K562 (cell line): ENCODE data around the gene FOXR1. TPM values are rescaled to one million over a fixed set of nuclear protein-coding genes. Genes with fewer than 3 reads are reported as not detected.

Source experiments
- CCNT2 ChIP-seq: IDR thresholded peaks from 2 replicates; pipeline ENCODE4 v1.6.1; 2011; ENCODE audit warnings: borderline replicate concordance, low read depth, mild to moderate bottlenecking, moderate library complexity, mixed read lengths, low read length; ENCODE audit not compliant: insufficient read length; ENCODE audit errors: extremely low read depth
- HBP1 ChIP-seq: fragments of 450-650 bp; formaldehyde crosslinking; IDR thresholded peaks from 2 replicates; pipeline ENCODE4 v1.4.0; 2022; ENCODE audit warnings: missing genetic modification characterization
- MEIS2 ChIP-seq: fragments of 450-650 bp; IDR thresholded peaks from 2 replicates; pipeline ENCODE4 v1.6.1; 2014; ENCODE audit warnings: mild to moderate bottlenecking; ENCODE audit not compliant: partially characterized antibody
- MTA1 ChIP-seq: fragments of 450-650 bp; IDR thresholded peaks from 2 replicates; pipeline ENCODE4 v1.6.1; 2017; ENCODE audit warnings: borderline replicate concordance
- MYC ChIP-seq, 2 experiments: fragments of 250-450 bp in 1 of 2; sonication (Bioruptor Pico) in 1 of 2; IDR thresholded peaks; 2 replicates each; pipeline versions ENCODE4 v1.5.1 to v1.6.1; 2012 to 2021; ENCODE audit warnings: low read depth in 2 of 2, borderline replicate concordance in 1 of 2, improper control_type of control experiment in 1 of 2, low read length in 1 of 2, mild to moderate bottlenecking in 1 of 2, moderate library complexity in 1 of 2
- PATZ1 ChIP-seq: fragments of 250-450 bp; sonication (Bioruptor Pico); IDR thresholded peaks from 2 replicates; pipeline ENCODE4 v1.5.0; 2020; ENCODE audit warnings: mild to moderate bottlenecking, borderline replicate concordance
- SNRNP70 ChIP-seq: fragments of 200-400 bp; formaldehyde crosslinking; optimal IDR thresholded peaks from 2 replicates; pipeline ENCODE3; 2017; ENCODE audit warnings: low read depth, low read length
- SP1 ChIP-seq: sonication (generic); formaldehyde crosslinking; IDR thresholded peaks from 2 replicates; pipeline ENCODE4 v1.8.1; 2022; ENCODE audit warnings: mild to moderate bottlenecking, missing genetic modification reagents
- TEAD4 ChIP-seq, 2 experiments: sonication (generic) in 1 of 2; formaldehyde crosslinking in 1 of 2; IDR thresholded peaks; 2 replicates each; pipeline versions ENCODE4 v1.6.1 to v1.8.0; 2012 to 2022; ENCODE audit warnings: borderline replicate concordance in 1 of 2, inconsistent platforms in 1 of 2, low read length in 1 of 2, mild to moderate bottlenecking in 1 of 2, missing genetic modification reagents in 1 of 2
- YY1 ChIP-seq, 3 experiments: IDR thresholded peaks; 2 replicates each; pipeline ENCODE4 v1.6.1; 2011; ENCODE audit warnings: low read length in 2 of 3, mild to moderate bottlenecking in 2 of 3, moderate library complexity in 2 of 3, borderline replicate concordance in 1 of 3, control low read depth in 1 of 3, low read depth in 1 of 3; ENCODE audit not compliant: insufficient read depth in 3 of 3, insufficient replicate concordance in 2 of 3, control insufficient read depth in 1 of 3, insufficient read length in 1 of 3; ENCODE audit errors: extremely low read depth in 1 of 3
- ZBTB17 ChIP-seq: fragments of 450-650 bp; formaldehyde crosslinking; IDR thresholded peaks from 2 replicates; pipeline ENCODE4 v1.4.0; 2020; ENCODE audit warnings: mild to moderate bottlenecking
- ZBTB7A ChIP-seq: IDR thresholded peaks from 2 replicates; pipeline ENCODE4 v1.6.1; 2011; ENCODE audit warnings: low read depth, mild to moderate bottlenecking, low read length, moderate library complexity, borderline replicate concordance; ENCODE audit not compliant: control insufficient read depth
- polyA plus RNA-seq, 8 experiments: library from polyadenylated mRNA; depleted of rRNA in 4 of 8; stranded (reverse) in 5 of 8; unstranded in 3 of 8; fragments of >200 nt; fragmentation: Nextera tagmentation in 2 of 8; fragmentation: Illumina TruSeq in 1 of 8; extraction: Ambion mirVana in 2 of 8; extraction: Trizol in 1 of 8; gene quantifications; 2 replicates each; pipeline versions ENCODE4 v1.2.1 to v1.2.3, GENCODE V29; 2011 to 2014; ENCODE audit warnings: inconsistent platforms in 1 of 8, missing spikeins in 1 of 8
- total RNA-seq, 7 experiments: library from RNA; depleted of rRNA in 6 of 7; stranded (reverse); fragments of >200 nt in 6 of 7; fragmentation: Illumina TruSeq in 2 of 7; extraction: Trizol in 2 of 7; gene quantifications; 2 replicates each; pipeline versions ENCODE4 v1.2.1 to v1.2.3, GENCODE V29; 2011 to 2021; ENCODE audit warnings: low replicate concordance in 1 of 7

The FOXR1 gene
- total and polyA plus RNA-seq, 9 of the 15 experiments (the other 6 are each of a cell fraction or from before 2014, with no cell fraction given) = not detected

- 0 out of 2 replicates have a peak, but pooled peaks have one; percentile 31 for TF ChIP-seq HBP1
- TF ChIP-seq SNRNP70 = no peak
- TF ChIP-seq CCNT2 = peak; percentile 48
- peak; percentile 15 for TF ChIP-seq MEIS2
- TF ChIP-seq SP1 (CRISPR knock-in tag) = peak; percentile 58; the same call in 1 of the 2 replicates
- peak; percentile 47; the same call in 1 of the 2 replicates for TF ChIP-seq ZBTB7A
- TF ChIP-seq ZBTB17 (CRISPR knock-in tag) = peak; percentile 53
- TF ChIP-seq TEAD4 (IDR thresholded peaks at IDR 0.05; ENCODE audit: low read length) = no peak
- no peak for TF ChIP-seq TEAD4 (CRISPR knock-in tag; IDR thresholded peaks at IDR 0.05; ENCODE audit: borderline replicate concordance)
- TF ChIP-seq PATZ1 (CRISPR knock-in tag) = no peak
- peak; percentile 44 to 80 (median 66) for TF ChIP-seq YY1 (IDR thresholded peaks at IDR 0.05; ENCODE audit: borderline replicate concordance in 1 of 3, control insufficient read depth in 1 of 3, extremely low read depth in 1 of 3, insufficient read depth in 3 of 3, insufficient read length in 1 of 3, insufficient replicate concordance in 2 of 3, low read depth in 1 of 3, low read length in 2 of 3)
- TF ChIP-seq MTA1 = no peak
- peak; percentile 70 for TF ChIP-seq MYC (IDR thresholded peaks at IDR 0.05; ENCODE audit: low read depth, low read length)
- no peak for TF ChIP-seq MYC (CRISPR knock-in tag; IDR thresholded peaks at IDR 0.05; ENCODE audit: borderline replicate concordance, low read depth)
These were observed 26.2 kb downstream of the FOXR1 start, which contains the start of gene CENATAC (continued) for GRCh38 chr11:118997627-118998387.
